K562 (cell line): Measurements from ENCODE around the gene UBAP2. TPM values are rescaled to one million over a fixed set of nuclear protein-coding genes. Genes with fewer than 3 reads are reported as not detected.

Experiments
- CBX8 ChIP-seq: fragments of 200-600 bp; sonication (generic); IDR thresholded peaks from 2 replicates; pipeline ENCODE4 v1.6.1; 2012; ENCODE audit warnings: borderline replicate concordance, mixed run types, low read depth, mild to moderate bottlenecking, moderate library complexity, mixed read lengths, low read length, control low read depth, inconsistent platforms; ENCODE audit not compliant: poor library complexity, severe bottlenecking; ENCODE audit errors: extremely low read depth
- CHD4 ChIP-seq: fragments of 200-600 bp; sonication (generic); IDR thresholded peaks from 3 replicates; pipeline ENCODE4 v1.6.1; 2012; ENCODE audit warnings: low read depth, mild to moderate bottlenecking, mixed read lengths, low read length, inconsistent platforms; ENCODE audit not compliant: insufficient read depth, insufficient replicate concordance, poor library complexity, severe bottlenecking
- ELF2 ChIP-seq: fragments of 250-450 bp; sonication (Bioruptor Pico); IDR thresholded peaks from 2 replicates; pipeline ENCODE4 v1.5.0; 2021; ENCODE audit warnings: mild to moderate bottlenecking
- FOS ChIP-seq: IDR thresholded peaks from 3 replicates; pipeline ENCODE4 v1.6.1; 2011; ENCODE audit not compliant: insufficient read length; ENCODE audit errors: extremely low read depth
- GTF2E2 ChIP-seq: fragments of 200-800 bp; sonication (Bioruptor generic); IDR thresholded peaks from 2 replicates; pipeline ENCODE4 v1.6.1; 2016; ENCODE audit warnings: missing genetic modification characterization, missing compliant biosample characterization
- HDAC6 ChIP-seq: IDR thresholded peaks from 2 replicates; pipeline ENCODE4 v1.6.1; 2012; ENCODE audit warnings: low read depth, mild to moderate bottlenecking, control low read depth, inconsistent platforms, low read length, moderate library complexity
- HMGN3 ChIP-seq: IDR thresholded peaks from 2 replicates; pipeline ENCODE4 v1.6.1; 2011; ENCODE audit warnings: borderline replicate concordance, low read depth, mild to moderate bottlenecking, mixed read lengths, low read length; ENCODE audit not compliant: insufficient read length; ENCODE audit errors: extremely low read depth
- KAT8 ChIP-seq: fragments of 450-650 bp; IDR thresholded peaks from 2 replicates; pipeline ENCODE4 v1.6.1; 2016; ENCODE audit warnings: low read depth, mild to moderate bottlenecking
- LEF1 ChIP-seq: fragments of 450-650 bp; IDR thresholded peaks from 2 replicates; pipeline ENCODE4 v1.6.1; 2016; ENCODE audit warnings: mild to moderate bottlenecking
- MNT ChIP-seq, 2 experiments: fragments of 450-650 bp; conservative IDR thresholded peaks; 2 replicates each; pipeline ENCODE4 v1.6.1; 2017; ENCODE audit warnings: mild to moderate bottlenecking in 2 of 2, moderate library complexity in 2 of 2
- NFIC ChIP-seq: fragments of 450-650 bp; IDR thresholded peaks from 2 replicates; pipeline ENCODE4 v1.6.1; 2017; ENCODE audit warnings: mild to moderate bottlenecking, inconsistent platforms
- NFYB ChIP-seq: IDR thresholded peaks from 2 replicates; pipeline ENCODE4 v1.6.1; 2011; ENCODE audit warnings: mild to moderate bottlenecking, moderate library complexity; ENCODE audit not compliant: insufficient read length; ENCODE audit errors: extremely low read depth
- NONO ChIP-seq, 2 experiments: fragments of 200-400 bp in 1 of 2; fragments of 450-650 bp in 1 of 2; formaldehyde crosslinking in 1 of 2; IDR thresholded peaks; 2 replicates each; pipeline ENCODE4 v1.6.1; 2017; ENCODE audit warnings: low read depth in 2 of 2, mild to moderate bottlenecking in 2 of 2, moderate library complexity in 2 of 2, low read length in 1 of 2
- NR4A1 ChIP-seq, 2 experiments: fragments of 250-450 bp in 1 of 2; fragments of 450-650 bp in 1 of 2; sonication (Bioruptor Pico) in 1 of 2; IDR thresholded peaks; 2 replicates each; pipeline versions ENCODE4 v1.4.0 to v1.6.1; 2016 to 2020; ENCODE audit warnings: mild to moderate bottlenecking in 2 of 2, missing compliant biosample characterization in 1 of 2, missing genetic modification characterization in 1 of 2, moderate library complexity in 1 of 2
- POU5F1 ChIP-seq: fragments of 150-350 bp; IDR thresholded peaks from 2 replicates; pipeline ENCODE4 v1.6.1; 2014; ENCODE audit warnings: borderline replicate concordance, low read length, low read depth, mild to moderate bottlenecking; ENCODE audit not compliant: partially characterized antibody
- RBFOX2 ChIP-seq: fragments of 200-400 bp; formaldehyde crosslinking; IDR thresholded peaks from 2 replicates; pipeline ENCODE4 v1.6.1; 2017; ENCODE audit warnings: low read depth, mild to moderate bottlenecking, low read length, moderate library complexity
- TEAD1 ChIP-seq, 2 experiments: fragments of 450-650 bp in 1 of 2; sonication (generic) in 1 of 2; formaldehyde crosslinking; IDR thresholded peaks; 2 replicates each; pipeline versions ENCODE4 v1.4.0 to v1.8.0; 2020 to 2022; ENCODE audit warnings: mild to moderate bottlenecking in 2 of 2, missing genetic modification reagents in 1 of 2
- ZNF79 ChIP-seq: fragments of 250-450 bp; sonication (Bioruptor Pico); IDR thresholded peaks from 2 replicates; pipeline ENCODE4 v1.4.0; 2020; ENCODE audit warnings: low read depth, mild to moderate bottlenecking, moderate library complexity
- polyA plus RNA-seq, 8 experiments: library from polyadenylated mRNA; depleted of rRNA in 4 of 8; stranded (reverse) in 5 of 8; unstranded in 3 of 8; fragments of >200 nt; fragmentation: Nextera tagmentation in 2 of 8; fragmentation: Illumina TruSeq in 1 of 8; extraction: Ambion mirVana in 2 of 8; extraction: Trizol in 1 of 8; gene quantifications; 2 replicates each; pipeline versions ENCODE4 v1.2.1 to v1.2.3, GENCODE V29; 2011 to 2014; ENCODE audit warnings: inconsistent platforms in 1 of 8, missing spikeins in 1 of 8
- total RNA-seq, 7 experiments: library from RNA; depleted of rRNA in 6 of 7; stranded (reverse); fragments of >200 nt in 6 of 7; fragmentation: Illumina TruSeq in 2 of 7; extraction: Trizol in 2 of 7; gene quantifications; 2 replicates each; pipeline versions ENCODE4 v1.2.1 to v1.2.3, GENCODE V29; 2011 to 2021; ENCODE audit warnings: low replicate concordance in 1 of 7
- TF ChIP-seq, protein P1 (sequence below), 2 experiments: IDR thresholded peaks; 2 replicates each; pipeline ENCODE4 v1.6.1; 2011; ENCODE audit warnings: borderline replicate concordance in 1 of 2, control low read depth in 1 of 2, low read depth in 1 of 2, low read length in 1 of 2, mild to moderate bottlenecking in 1 of 2, mixed read lengths in 1 of 2, moderate library complexity in 1 of 2; ENCODE audit not compliant: insufficient read depth in 1 of 2, insufficient read length in 1 of 2, poor library complexity in 1 of 2, severe bottlenecking in 1 of 2; ENCODE audit errors: extremely low read depth in 1 of 2
- TF ChIP-seq, protein P2 (sequence below): sonication (generic); formaldehyde crosslinking; IDR thresholded peaks from 2 replicates; pipeline ENCODE4 v1.4.0; 2020; ENCODE audit warnings: mild to moderate bottlenecking, missing genetic modification reagents

Gene UBAP2
- total and polyA plus RNA-seq, 9 of the 15 experiments (the other 6 are each of a cell fraction or from before 2014, with no cell fraction given): 8.7 to 47.9 (median 18.7) TPM

- TF ChIP-seq NONO (IDR thresholded peaks at IDR 0.05; ENCODE audit: low read depth in 2 of 2, low read length in 1 of 2) (peak; percentile 33 to 58; a peak in 1 of 4 replicates), NFIC (peak; percentile 19; the same call in 1 of the 2 replicates), FOS (peak; percentile 35), ELF2 (CRISPR knock-in tag) (peak; percentile 47; the same call in 1 of the 2 replicates), KAT8 (peak; percentile 62; the same call in 1 of the 2 replicates), NFYB (peak; percentile 68), RBFOX2 (peak; percentile 99), HDAC6 (no peak), GTF2E2 (peak; percentile 83; the same call in 1 of the 2 replicates), HMGN3 (peak; percentile 59), LEF1 (peak; percentile 40; the same call in 1 of the 2 replicates), CHD4 (no peak), POU5F1 (no peak), TEAD1 (CRISPR knock-in tag; IDR thresholded peaks at IDR 0.05) (peak in 1 of 2 experiments; percentile 81; a peak in 2 of 4 replicates), MNT (conservative IDR thresholded peaks at IDR 0.05) (peak; percentile 98), ZNF79 (CRISPR knock-in tag) (no peak), NR4A1 (CRISPR knock-in tag; IDR thresholded peaks at IDR 0.05) (no peak), NR4A1 (tag; IDR thresholded peaks at IDR 0.05) (no peak), CBX8 (no peak)
- TF ChIP-seq, protein P1, sequence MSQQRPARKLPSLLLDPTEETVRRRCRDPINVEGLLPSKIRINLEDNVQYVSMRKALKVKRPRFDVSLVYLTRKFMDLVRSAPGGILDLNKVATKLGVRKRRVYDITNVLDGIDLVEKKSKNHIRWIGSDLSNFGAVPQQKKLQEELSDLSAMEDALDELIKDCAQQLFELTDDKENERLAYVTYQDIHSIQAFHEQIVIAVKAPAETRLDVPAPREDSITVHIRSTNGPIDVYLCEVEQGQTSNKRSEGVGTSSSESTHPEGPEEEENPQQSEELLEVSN (IDR thresholded peaks at IDR 0.05; ENCODE audit: borderline replicate concordance in 1 of 2, extremely low read depth in 1 of 2, insufficient read depth in 1 of 2, insufficient read length in 1 of 2, low read depth in 1 of 2, low read length in 1 of 2, poor library complexity in 1 of 2, severe bottlenecking in 1 of 2): peak; percentile 99 to 100
- TF ChIP-seq, protein P2, sequence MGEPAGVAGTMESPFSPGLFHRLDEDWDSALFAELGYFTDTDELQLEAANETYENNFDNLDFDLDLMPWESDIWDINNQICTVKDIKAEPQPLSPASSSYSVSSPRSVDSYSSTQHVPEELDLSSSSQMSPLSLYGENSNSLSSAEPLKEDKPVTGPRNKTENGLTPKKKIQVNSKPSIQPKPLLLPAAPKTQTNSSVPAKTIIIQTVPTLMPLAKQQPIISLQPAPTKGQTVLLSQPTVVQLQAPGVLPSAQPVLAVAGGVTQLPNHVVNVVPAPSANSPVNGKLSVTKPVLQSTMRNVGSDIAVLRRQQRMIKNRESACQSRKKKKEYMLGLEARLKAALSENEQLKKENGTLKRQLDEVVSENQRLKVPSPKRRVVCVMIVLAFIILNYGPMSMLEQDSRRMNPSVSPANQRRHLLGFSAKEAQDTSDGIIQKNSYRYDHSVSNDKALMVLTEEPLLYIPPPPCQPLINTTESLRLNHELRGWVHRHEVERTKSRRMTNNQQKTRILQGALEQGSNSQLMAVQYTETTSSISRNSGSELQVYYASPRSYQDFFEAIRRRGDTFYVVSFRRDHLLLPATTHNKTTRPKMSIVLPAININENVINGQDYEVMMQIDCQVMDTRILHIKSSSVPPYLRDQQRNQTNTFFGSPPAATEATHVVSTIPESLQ (CRISPR knock-in tag): peak; percentile 96; the same call in 1 of the 2 replicates
Measured at GRCh38 chr9:34048727-34049629, at the start of gene UBAP2 (continued).
